HG03342 (cell line): ENCODE measurements around the gene PRR5.

Experiments used
- ATAC-seq: cut with Tn5 transposase; IDR thresholded peaks from one replicate; pipeline ENCODE4 v1.9.1; 2021; ENCODE audit warnings: mild to moderate bottlenecking, moderate library complexity; ENCODE audit not compliant: unreplicated experiment

PRR5 gene

GRCh38 chr22:44782363-44782963 lies 80.5 kb downstream of the PRR5 start:
- ATAC-seq, result no peak

GRCh38 chr22:44783091-44783490 lies 81.1 kb downstream of the PRR5 start:
- no peak for ATAC-seq

- ATAC-seq, result no peak
Observed at GRCh38 chr22:44783581-44783980, 81.6 kb downstream of the PRR5 start.

GRCh38 chr22:44786136-44786535 lies 84.1 kb downstream of the PRR5 start:
- ATAC-seq, result no peak

GRCh38 chr22:44786610-44787009 lies 84.6 kb downstream of the PRR5 start:
- ATAC-seq, result no peak
